OCI-LY3 (cell line): ENCODE data around the gene TMEM63A.

Experiments used
- H2AFZ ChIP-seq: fragments of 200-600, 300-600 bp; shearing (Covaris generic); 2 replicates; pipeline ENCODE4 v1.6.0; 2014; ENCODE audit warnings: antibody characterized with exemption, low read depth, low read length
- H3K27ac ChIP-seq: fragments of 200-600, 300-600 bp; sonication (generic); 2 replicates; pipeline ENCODE4 v1.5.1; 2014; ENCODE audit warnings: mild to moderate bottlenecking, low read length, moderate library complexity, mixed read lengths
- H3K27me3 ChIP-seq: fragments of 200-600, 300-600 bp; sonication (generic); 2 replicates; pipeline ENCODE4 v1.6.1; 2014; ENCODE audit warnings: low read depth, low read length, mixed read lengths
- H3K36me3 ChIP-seq: fragments of 200-600, 300-600 bp; sonication (generic); replicated peaks from 2 replicates; pipeline ENCODE3; 2014; ENCODE audit warnings: low read depth, low read length, mixed read lengths
- H3K4me1 ChIP-seq: fragments of 300-600, 200-600 bp; sonication (generic); 2 replicates; pipeline ENCODE4 v1.6.1; 2014; ENCODE audit warnings: low read length, mixed read lengths
- H3K4me2 ChIP-seq: fragments of 200-600, 300-600 bp; sonication (generic); 2 replicates; pipeline ENCODE4 v1.6.1; 2014; ENCODE audit warnings: low read length, mixed read lengths
- H3K4me3 ChIP-seq: fragments of 300-600, 200-600 bp; sonication (generic); 2 replicates; pipeline ENCODE4 v1.5.1; 2014; ENCODE audit warnings: antibody characterized with exemption, mild to moderate bottlenecking, low read length, moderate library complexity
- H3K79me2 ChIP-seq: fragments of 300-600, 200-600 bp; shearing (Covaris generic); 2 replicates; pipeline ENCODE4 v1.6.1; 2014; ENCODE audit warnings: mild to moderate bottlenecking, low read length, mixed read lengths
- H3K9ac ChIP-seq: fragments of 300-600, 200-600 bp; shearing (Covaris generic); 2 replicates; pipeline ENCODE4 v1.6.0; 2014; ENCODE audit warnings: mild to moderate bottlenecking, low read length, moderate library complexity
- H3K9me3 ChIP-seq: fragments of 200-600, 300-600 bp; shearing (Covaris generic); 2 replicates; pipeline ENCODE4 v1.6.1; 2014; ENCODE audit warnings: low read length, mixed read lengths; ENCODE audit not compliant: insufficient read depth
- H4K20me1 ChIP-seq: fragments of 200-600, 300-600 bp; sonication (generic); 2 replicates; pipeline ENCODE4 v1.6.1; 2016; ENCODE audit warnings: low read length, mixed read lengths; ENCODE audit not compliant: insufficient read depth
- CTCF ChIP-seq: fragments of 200-600, 300-600 bp; sonication (generic); IDR thresholded peaks from 2 replicates; pipeline ENCODE4 v1.5.1; 2014; ENCODE audit warnings: antibody characterized with exemption, low read length, low read depth
- EZH2phosphoT487 ChIP-seq: fragments of 200-600 bp; shearing (Covaris generic); IDR thresholded peaks from 2 replicates; pipeline ENCODE4 v1.6.1; 2018; ENCODE audit warnings: antibody characterized with exemption, mixed run types, low read depth

TMEM63A gene

GRCh38 chr1:225866981-225867380, 15.2 kb downstream of the TMEM63A start:
- TF ChIP-seq EZH2phosphoT487 (no peak), CTCF (no peak)
- Histone ChIP-seq H4K20me1 (no peaks in the 10 kb centered on the region), H3K4me1 (peaks cover 9% of the 10 kb centered on the region), H3K9me3 (no peaks in the 10 kb centered on the region), H3K4me3 (no peak overlapping the region), H3K9ac (no peak overlapping the region), H3K4me2 (no peak overlapping the region), H3K36me3 (peaks cover 39% of the 10 kb centered on the region), H3K27ac (no peak overlapping the region), H3K27me3 (no peaks in the 10 kb centered on the region), H2AFZ (no peak overlapping the region), H3K79me2 (no peaks in the 10 kb centered on the region)

- H3K9ac ChIP-seq = no peak overlapping the region
- H3K27ac ChIP-seq = no peak overlapping the region
- no peaks in the 10 kb centered on the region for H3K79me2 ChIP-seq
These were observed 15.9 kb downstream of the TMEM63A start for GRCh38 chr1:225866061-225866837.

GRCh38 chr1:225865514-225865913, 16.7 kb downstream of the TMEM63A start:
- TF ChIP-seq EZH2phosphoT487 (no peak), CTCF (no peak)
- Histone ChIP-seq H3K27ac (no peak overlapping the region), H3K9ac (no peak overlapping the region), H3K79me2 (no peaks in the 10 kb centered on the region), H2AFZ (no peak overlapping the region), H3K4me2 (no peak overlapping the region), H4K20me1 (no peaks in the 10 kb centered on the region), H3K36me3 (peaks cover 36% of the 10 kb centered on the region), H3K9me3 (no peaks in the 10 kb centered on the region), H3K4me3 (no peak overlapping the region), H3K27me3 (no peaks in the 10 kb centered on the region), H3K4me1 (peaks cover 9% of the 10 kb centered on the region)

More at GRCh38 chr1:225866061-225866837, 15.9 kb downstream of the TMEM63A start:
- H3K27me3 ChIP-seq = no peaks in the 10 kb centered on the region
- no peak for TF ChIP-seq CTCF
- TF ChIP-seq EZH2phosphoT487 = no peak
- H3K36me3 ChIP-seq = peaks cover 37% of the 10 kb centered on the region
- H3K4me2 ChIP-seq = no peak overlapping the region
- H3K9me3 ChIP-seq = no peaks in the 10 kb centered on the region
- no peak overlapping the region for H3K4me3 ChIP-seq
- H2AFZ ChIP-seq = no peak overlapping the region
- H3K4me1 ChIP-seq = peaks cover 9% of the 10 kb centered on the region
- H4K20me1 ChIP-seq = no peaks in the 10 kb centered on the region

GRCh38 chr1:225863167-225863566, 19.0 kb downstream of the TMEM63A start:
- Histone ChIP-seq H3K4me3 (no peak overlapping the region), H4K20me1 (no peaks in the 10 kb centered on the region), H3K4me2 (no peak overlapping the region), H3K9ac (no peak overlapping the region), H3K79me2 (no peaks in the 10 kb centered on the region), H3K27ac (no peak overlapping the region), H3K9me3 (no peaks in the 10 kb centered on the region), H3K27me3 (no peaks in the 10 kb centered on the region), H3K36me3 (peaks cover 36% of the 10 kb centered on the region), H3K4me1 (peaks cover 9% of the 10 kb centered on the region), H2AFZ (no peak overlapping the region)
- no peak for TF ChIP-seq EZH2phosphoT487
- TF ChIP-seq CTCF = no peak
